HepG2 (cell line): ENCODE results near the gene OGT. TPM values are rescaled to one million over a fixed set of nuclear protein-coding genes. Genes with fewer than 3 reads are reported as not detected.

Experiments used
- ATAC-seq: fragments of 200-7000 bp; cut with Tn5 transposase; 3 replicates; pipeline ENCODE4 v1.9.1; 2020; ENCODE audit warnings: mild to moderate bottlenecking, moderate library complexity
- BruUV-seq: library from RNA; stranded (reverse); fragments of 400-500 nt; replicated peaks from 2 replicates; lab custom pipeline; 2021; lab: Mats Ljungman, UMichigan
- CTCF ChIA-PET: fragments of 300-600 bp; formaldehyde crosslinking; extraction: SDS; loops from one replicate; lab custom pipeline; 2021; ENCODE audit warnings: low total read pairs, inconsistent platforms, low intra/inter-chr PET ratio; lab: Yijun Ruan, JAX
- POLR2A ChIA-PET: fragments of 350-600 bp; sonication (Branson Sonifier 250); formaldehyde crosslinking; loops from one replicate; lab custom pipeline; 2020; ENCODE audit warnings: antibody characterized with exemption, inconsistent platforms; lab: Yijun Ruan, JAX
- DNase-seq: peaks from one replicate; pipeline ENCODE4 v3.0.0-alpha.2; 2015; ENCODE audit warnings: low spot score
- FAIRE-seq: peaks from 3 replicates; lab custom pipeline; 2011; peaks lifted over from hg19 to GRCh38; lab: Jason Lieb, UNC
- H2AFZ ChIP-seq: one replicate; pipeline ENCODE4 v1.6.1; 2011; ENCODE audit warnings: low read length, inconsistent platforms
- H3K27ac ChIP-seq: fragments of 300-600 bp; 3 replicates; pipeline ENCODE4 v1.8.0; 2011; ENCODE audit warnings: mixed run types, mild to moderate bottlenecking, mixed read lengths, low read length, inconsistent platforms; ENCODE audit not compliant: insufficient read depth; ENCODE audit errors: extremely low read length
- H3K27me3 ChIP-seq, 2 experiments: fragments of 200-600 bp in 1 of 2; 2 replicates in 1 of 2; 3 replicates in 1 of 2; pipeline versions ENCODE4 v1.6.0 to v1.8.0; 2011; ENCODE audit warnings: low read length in 2 of 2, mild to moderate bottlenecking in 2 of 2, moderate library complexity in 2 of 2, inconsistent platforms in 1 of 2; ENCODE audit not compliant: insufficient read depth in 2 of 2, control insufficient read depth in 1 of 2
- H3K36me3 ChIP-seq, 2 experiments: fragments of 200-600 bp in 1 of 2; replicated peaks in 1 of 2; 2 replicates in 1 of 2; 3 replicates in 1 of 2; pipeline versions ENCODE4 v1.5.1 to v1.8.0; 2011; ENCODE audit warnings: low read length in 2 of 2, inconsistent platforms in 1 of 2; ENCODE audit not compliant: insufficient read depth in 2 of 2, control insufficient read depth in 1 of 2
- H3K4me1 ChIP-seq: 2 replicates; pipeline ENCODE4 v1.5.1; 2012; ENCODE audit warnings: low read length, inconsistent platforms; ENCODE audit not compliant: insufficient read depth
- H3K4me2 ChIP-seq: 2 replicates; pipeline ENCODE4 v1.6.0; 2011; ENCODE audit warnings: low read depth, low read length, inconsistent platforms
- H3K4me3 ChIP-seq, 3 experiments: fragments of 200-600 bp in 1 of 3; sonication (generic), shearing (Covaris generic) in 1 of 3; replicated peaks in 1 of 3; 2 replicates each; pipeline ENCODE4 v1.5.1; 2011 to 2016; ENCODE audit warnings: low read length in 3 of 3, inconsistent platforms in 2 of 3, low read depth in 2 of 3, mild to moderate bottlenecking in 2 of 3, control low read depth in 1 of 3, mixed read lengths in 1 of 3; ENCODE audit not compliant: insufficient read depth in 1 of 3
- H3K79me2 ChIP-seq: one replicate; pipeline ENCODE4 v1.6.1; 2011; ENCODE audit warnings: low read length, inconsistent platforms; ENCODE audit not compliant: insufficient read depth
- H3K9ac ChIP-seq: 2 replicates; pipeline ENCODE4 v1.6.0; 2011; ENCODE audit warnings: mild to moderate bottlenecking, low read depth, low read length, inconsistent platforms; ENCODE audit not compliant: insufficient read depth
- H3K9me3 ChIP-seq: 2 replicates; pipeline ENCODE4 v1.5.1; 2012; ENCODE audit warnings: mild to moderate bottlenecking, low read length
- H4K20me1 ChIP-seq: 2 replicates; pipeline ENCODE4 v1.6.0; 2011; ENCODE audit warnings: inconsistent platforms, mild to moderate bottlenecking, low read length, moderate library complexity; ENCODE audit not compliant: insufficient read depth
- STAT6 ChIP-seq: sonication (generic); formaldehyde crosslinking; IDR thresholded peaks from 2 replicates; pipeline ENCODE4 v1.4.0; 2020; ENCODE audit warnings: missing genetic modification reagents, mild to moderate bottlenecking, borderline replicate concordance
- ZNF580 ChIP-seq: IDR thresholded peaks from 2 replicates; pipeline ENCODE4 v1.6.1; 2016; ENCODE audit warnings: low read depth, borderline replicate concordance
- ZNF629 ChIP-seq: sonication (generic); formaldehyde crosslinking; conservative IDR thresholded peaks from 2 replicates; pipeline ENCODE4 v1.5.0; 2020; ENCODE audit warnings: missing genetic modification reagents
- WGBS: methylation state at CpG from one replicate; pipeline ENCODE4 v1.1.6; 2017; ENCODE audit warnings: low lambda C conversion rate; 5-methylcytosine and 5-hydroxymethylcytosine counted together
- in situ Hi-C: cut with HindIII; loops from 2 replicates; pipeline ENCODE4 v1.10.0; 2017; ENCODE audit warnings: low pct_unique_long_range_greater_than_20kb; ENCODE audit not compliant: extremely low pct_ligation_motif_present
- intact Hi-C: fragments of 100-400 bp; cut with micrococcal nuclease; formaldehyde crosslinking; loops from one replicate; pipeline ENCODE4 v1.10.0; 2022; ENCODE audit not compliant: unreplicated experiment
- polyA plus RNA-seq, 8 experiments: library from polyadenylated mRNA; depleted of rRNA in 3 of 8; stranded (reverse) in 7 of 8; unstranded in 1 of 8; fragments of >200 nt; fragmentation: Illumina TruSeq in 4 of 8; extraction: Trizol in 4 of 8; gene quantifications; 2 replicates each; pipeline versions ENCODE4 v1.2.1 to v1.2.3, GENCODE V29; 2011 to 2016; ENCODE audit warnings: low read depth in 4 of 8, missing spikeins in 1 of 8, mixed read lengths in 1 of 8; ENCODE audit not compliant: insufficient read depth in 1 of 8
- total RNA-seq, 5 experiments: library from RNA; depleted of rRNA; stranded (reverse); fragments of >200 nt; fragmentation: Illumina TruSeq; extraction: Trizol; gene quantifications; 2 replicates each; pipeline ENCODE4 v1.2.3, GENCODE V29; 2016; ENCODE audit warnings: low read depth in 1 of 5

The OGT gene
- total and polyA plus RNA-seq, 2 of the 13 experiments (the other 11 are each of a cell fraction or from before 2014, with no cell fraction given): 71.7 to 463 TPM

GRCh38 chrX:71622032-71622575 is 89.2 kb downstream of the OGT start:
- Histone ChIP-seq H3K9ac (no peak overlapping the region), H3K4me3 (0 out of 6 replicates have a peak overlapping the region, but pooled peaks of 1 of the 3 experiments have one; percentile 46), H2AFZ (no peak overlapping the region), H3K79me2 (no peaks in the 10 kb centered on the region), H3K27me3 (no peaks in the 10 kb centered on the region), H3K4me1 (peaks cover 55% of the 10 kb centered on the region)
- WGBS: 88% methylated on average over 6 of the region's 9 CpGs
- ChIA-PET POLR2A (interaction anchor here (1.0 kb wide), 1 partner anchor 256 kb away, joined by 3 read pairs; the partner anchor contains the start of gene TAF1), CTCF (no interaction called here)
- BruUV-seq: no TSS peak
- ATAC-seq: no peak
- no peak for TF ChIP-seq STAT6
- peak; percentile 66 for TF ChIP-seq ZNF629 (CRISPR knock-in tag)
- no peak for TF ChIP-seq ZNF580 (CRISPR knock-in tag)
- TF ChIP-seq, all 625 proteins: peak for 1
- FAIRE-seq (no peak), DNase-seq (no peak)
- Histone ChIP-seq H3K4me2 (peak overlapping the region; percentile 65), H4K20me1 (no peaks in the 10 kb centered on the region), H3K27ac (no peak overlapping the region), H3K9me3 (no peaks in the 10 kb centered on the region), H3K36me3 (no peaks in the 10 kb centered on the region)
- intact Hi-C loops: no loop called here
- in situ Hi-C loops: no loop called here
